Esophagus muscularis mucosa (tissue), 3 donors: ENCODE results near the gene LRP8.

Experiments used
- POLR2A ChIP-seq: fragments of 450-650 bp; IDR thresholded peaks from one replicate; pipeline ENCODE4 v1.6.1; 2017; ENCODE audit warnings: antibody characterized with exemption, moderate library complexity, mild to moderate bottlenecking, low read depth
- TF ChIP-seq, protein P1 (sequence below), 3 experiments: fragments of 200-600 bp in 2 of 3; fragments of 450-650 bp in 1 of 3; sonication (generic) in 2 of 3; IDR thresholded peaks; one replicate each; pipeline ENCODE4 v1.5.1; 2017 to 2019; ENCODE audit warnings: antibody characterized with exemption in 3 of 3, mild to moderate bottlenecking in 2 of 3, moderate library complexity in 1 of 3

DNA sequence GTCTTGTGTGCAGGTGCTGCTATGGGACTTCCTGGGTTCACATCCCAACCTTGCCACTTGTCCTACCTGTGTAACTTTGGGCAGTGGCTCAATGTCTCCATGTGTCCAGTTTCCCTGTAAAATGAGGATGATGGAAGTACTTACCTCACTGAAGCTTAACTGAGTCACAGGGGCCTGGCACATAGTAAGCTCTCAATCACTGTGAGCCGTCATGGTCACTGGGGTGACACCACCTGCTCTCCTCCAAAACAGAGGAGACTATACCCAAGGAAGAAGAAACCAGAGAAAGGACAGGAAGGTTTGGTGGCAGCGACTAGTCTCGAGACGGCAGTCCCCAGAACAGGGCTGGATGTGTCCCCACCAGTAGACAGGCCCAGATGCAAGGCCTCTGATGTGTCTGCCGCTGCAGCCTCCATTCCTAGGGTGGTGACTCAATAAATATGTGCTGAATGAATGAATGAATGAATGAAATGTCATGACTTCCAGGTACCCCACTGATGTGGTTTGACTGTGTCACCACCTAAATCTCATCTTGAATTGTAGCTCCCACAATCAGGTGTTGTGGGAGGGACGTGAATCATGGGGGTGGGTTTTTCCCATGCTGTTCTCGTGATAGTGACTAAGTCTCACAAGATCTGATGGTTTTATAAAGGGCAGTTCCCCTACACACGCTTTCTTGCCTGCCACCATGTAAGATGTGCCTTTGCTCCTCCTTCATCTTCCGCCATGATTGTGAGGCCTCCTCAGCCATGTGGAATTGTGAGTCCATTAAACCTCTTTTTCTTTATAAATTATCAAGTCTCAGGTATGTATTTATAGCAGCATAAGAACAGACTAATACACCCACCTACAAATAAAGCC lies 13.0 kb upstream of the LRP8 start:
- TF ChIP-seq, protein P1, sequence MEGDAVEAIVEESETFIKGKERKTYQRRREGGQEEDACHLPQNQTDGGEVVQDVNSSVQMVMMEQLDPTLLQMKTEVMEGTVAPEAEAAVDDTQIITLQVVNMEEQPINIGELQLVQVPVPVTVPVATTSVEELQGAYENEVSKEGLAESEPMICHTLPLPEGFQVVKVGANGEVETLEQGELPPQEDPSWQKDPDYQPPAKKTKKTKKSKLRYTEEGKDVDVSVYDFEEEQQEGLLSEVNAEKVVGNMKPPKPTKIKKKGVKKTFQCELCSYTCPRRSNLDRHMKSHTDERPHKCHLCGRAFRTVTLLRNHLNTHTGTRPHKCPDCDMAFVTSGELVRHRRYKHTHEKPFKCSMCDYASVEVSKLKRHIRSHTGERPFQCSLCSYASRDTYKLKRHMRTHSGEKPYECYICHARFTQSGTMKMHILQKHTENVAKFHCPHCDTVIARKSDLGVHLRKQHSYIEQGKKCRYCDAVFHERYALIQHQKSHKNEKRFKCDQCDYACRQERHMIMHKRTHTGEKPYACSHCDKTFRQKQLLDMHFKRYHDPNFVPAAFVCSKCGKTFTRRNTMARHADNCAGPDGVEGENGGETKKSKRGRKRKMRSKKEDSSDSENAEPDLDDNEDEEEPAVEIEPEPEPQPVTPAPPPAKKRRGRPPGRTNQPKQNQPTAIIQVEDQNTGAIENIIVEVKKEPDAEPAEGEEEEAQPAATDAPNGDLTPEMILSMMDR (IDR thresholded peaks at IDR 0.05): no peak
- no peak for TF ChIP-seq POLR2A
